Gastroesophageal sphincter (tissue), 4 donors: Measurements from ENCODE around the gene LPCAT4. TPM values are rescaled to one million over a fixed set of nuclear protein-coding genes. Genes with fewer than 3 reads are reported as not detected.
"Not testable (repeated sequence)": the region's sequence is repeated elsewhere in the genome, so short reads cannot be mapped to it uniquely, and the experiment has no call there.

Source experiments
- ATAC-seq: fragments of 150-250 bp; one replicate; pipeline ENCODE4 v1.9.1; 2016; ENCODE audit warnings: mild to moderate bottlenecking, moderate library complexity
- H3K27ac ChIP-seq, 4 donors: fragments of 200-600 bp; sonication (generic) in 3 of 4; 1 replicate in 3 of 4; 2 replicates in 1 of 4; pipeline ENCODE4 v1.5.1; 2016 to 2019
- H3K27me3 ChIP-seq: fragments of 200-600 bp; sonication (generic); one replicate; pipeline ENCODE4 v1.5.1; 2019
- H3K36me3 ChIP-seq, 2 donors: fragments of 200-600 bp; sonication (generic); one replicate each; pipeline ENCODE4 v1.5.1; 2019; ENCODE audit warnings: control low read depth in 1 of 2
- H3K4me1 ChIP-seq, 3 donors: fragments of 200-600 bp; sonication (generic); 1 replicate in 2 of 3; 2 replicates in 1 of 3; pipeline ENCODE4 v1.5.1; 2016 to 2019; ENCODE audit warnings: control low read depth in 2 of 3
- H3K4me3 ChIP-seq, 2 donors: fragments of 200-600 bp; sonication (generic); one replicate each; pipeline ENCODE4 v1.5.1; 2019; ENCODE audit warnings: mild to moderate bottlenecking in 1 of 2, moderate library complexity in 1 of 2
- H3K9me3 ChIP-seq, 3 donors: fragments of 200-600 bp; sonication (generic); one replicate each; pipeline ENCODE4 v1.5.1; 2017 to 2019; ENCODE audit warnings: control low read depth in 2 of 3
- EP300 ChIP-seq: sonication (generic); formaldehyde crosslinking; IDR thresholded peaks from one replicate; pipeline ENCODE4 v1.6.1; 2017; ENCODE audit warnings: antibody characterized with exemption, mild to moderate bottlenecking
- POLR2A ChIP-seq, 2 donors: fragments of 450-650 bp; IDR thresholded peaks; one replicate each; pipeline ENCODE4 v1.6.1; 2017; ENCODE audit warnings: antibody characterized with exemption in 2 of 2, mild to moderate bottlenecking in 2 of 2, moderate library complexity in 1 of 2
- POLR2AphosphoS5 ChIP-seq: sonication (generic); formaldehyde crosslinking; IDR thresholded peaks from one replicate; pipeline ENCODE4 v1.6.1; 2017; ENCODE audit warnings: antibody characterized with exemption
- WGBS, 2 donors: methylation state at CpG; one replicate each; pipeline ENCODE4 v1.1.5; 2018; ENCODE audit warnings: low coverage in 1 of 2; 5-methylcytosine and 5-hydroxymethylcytosine counted together
- total RNA-seq, 4 donors: library from RNA; depleted of rRNA; stranded (reverse); fragments of >200 nt; gene quantifications; one replicate each; pipeline ENCODE4 v1.1.0, GENCODE V29; 2016
- TF ChIP-seq, protein P1 (sequence below), 4 experiments: fragments of 200-600 bp in 2 of 4; fragments of 450-650 bp in 2 of 4; sonication (generic) in 1 of 4; IDR thresholded peaks; one replicate each; pipeline ENCODE4 v1.5.1; 2017 to 2019; ENCODE audit warnings: antibody characterized with exemption in 4 of 4, mild to moderate bottlenecking in 2 of 4, moderate library complexity in 2 of 4

The LPCAT4 gene
- total RNA-seq, 4 donors from 2014 or later = 6.8 to 13.5 (median 10.7) TPM

DNA sequence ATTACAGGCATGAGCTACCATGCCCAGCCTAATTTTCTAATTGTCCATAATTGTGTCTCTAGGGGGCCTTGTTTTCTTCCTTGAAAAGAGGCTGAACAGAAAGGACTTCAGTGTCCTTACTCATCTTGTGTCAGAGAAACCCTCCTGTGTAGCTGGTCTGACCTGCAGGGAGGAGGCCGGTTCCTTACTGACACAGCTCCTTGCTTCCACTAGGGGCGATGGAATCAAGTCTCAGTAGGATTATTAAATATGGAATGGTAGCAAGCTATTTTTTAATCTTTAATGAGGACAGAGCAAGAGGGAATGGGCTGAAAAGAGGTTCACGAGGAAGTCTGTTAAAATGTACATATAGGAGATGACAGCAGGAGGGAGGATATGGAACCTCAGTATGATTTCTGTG is 8.6 kb downstream of the LPCAT4 start:
- Histone ChIP-seq H3K4me3 (no peak overlapping the region), H3K4me1 (no peaks in the 10 kb centered on the region), H3K36me3 (peaks cover 0 to 88% of the 10 kb centered on the region in 2 donors), H3K27me3 (no peaks in the 10 kb centered on the region), H3K9me3 (no peaks in the 10 kb centered on the region), H3K27ac (no peak overlapping the region)
- no peak for ATAC-seq
- TF ChIP-seq, protein P1, sequence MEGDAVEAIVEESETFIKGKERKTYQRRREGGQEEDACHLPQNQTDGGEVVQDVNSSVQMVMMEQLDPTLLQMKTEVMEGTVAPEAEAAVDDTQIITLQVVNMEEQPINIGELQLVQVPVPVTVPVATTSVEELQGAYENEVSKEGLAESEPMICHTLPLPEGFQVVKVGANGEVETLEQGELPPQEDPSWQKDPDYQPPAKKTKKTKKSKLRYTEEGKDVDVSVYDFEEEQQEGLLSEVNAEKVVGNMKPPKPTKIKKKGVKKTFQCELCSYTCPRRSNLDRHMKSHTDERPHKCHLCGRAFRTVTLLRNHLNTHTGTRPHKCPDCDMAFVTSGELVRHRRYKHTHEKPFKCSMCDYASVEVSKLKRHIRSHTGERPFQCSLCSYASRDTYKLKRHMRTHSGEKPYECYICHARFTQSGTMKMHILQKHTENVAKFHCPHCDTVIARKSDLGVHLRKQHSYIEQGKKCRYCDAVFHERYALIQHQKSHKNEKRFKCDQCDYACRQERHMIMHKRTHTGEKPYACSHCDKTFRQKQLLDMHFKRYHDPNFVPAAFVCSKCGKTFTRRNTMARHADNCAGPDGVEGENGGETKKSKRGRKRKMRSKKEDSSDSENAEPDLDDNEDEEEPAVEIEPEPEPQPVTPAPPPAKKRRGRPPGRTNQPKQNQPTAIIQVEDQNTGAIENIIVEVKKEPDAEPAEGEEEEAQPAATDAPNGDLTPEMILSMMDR (IDR thresholded peaks at IDR 0.05) = no peak
- TF ChIP-seq POLR2AphosphoS5 = no peak
- TF ChIP-seq POLR2A (IDR thresholded peaks at IDR 0.05) = no peak
- TF ChIP-seq EP300 = no peak
- 53 to 59% methylated on average over 2 to 3 of the region's 3 CpGs for WGBS, 2 donors

DNA sequence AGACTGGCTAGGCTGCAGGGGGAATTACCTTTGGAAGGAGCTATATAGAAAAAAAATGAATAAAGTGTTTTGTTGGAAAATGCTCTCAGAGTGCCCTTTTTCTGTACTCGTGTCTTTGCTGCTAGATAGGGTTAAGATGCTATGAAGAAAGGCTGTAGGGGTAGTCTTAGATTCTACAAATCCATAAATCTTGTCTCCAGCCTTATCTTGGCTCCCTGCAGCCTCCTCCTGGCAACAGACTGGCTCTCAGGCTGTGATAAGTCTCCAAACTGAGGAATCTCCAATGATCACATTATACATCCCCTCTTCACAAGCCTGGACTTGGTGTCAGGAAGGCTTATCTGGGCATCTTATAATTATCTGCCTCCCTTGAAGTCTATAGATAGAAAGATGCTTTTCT is 9.3 kb downstream of the LPCAT4 start:
- ATAC-seq = no peak
- Histone ChIP-seq H3K27ac (no peak overlapping the region), H3K9me3 (no peaks in the 10 kb centered on the region), H3K36me3 (peaks cover 0 to 80% of the 10 kb centered on the region in 2 donors), H3K27me3 (no peaks in the 10 kb centered on the region), H3K4me1 (no peaks in the 10 kb centered on the region), H3K4me3 (no peak overlapping the region)
- TF ChIP-seq, protein P1 (IDR thresholded peaks at IDR 0.05) = no peak
- TF ChIP-seq EP300 (no peak), POLR2AphosphoS5 (no peak), POLR2A (IDR thresholded peaks at IDR 0.05) (no peak)
- WGBS, 2 donors = 83 to 92% methylated on average over 1 of the region's 1 CpG

- TF ChIP-seq POLR2A (IDR thresholded peaks at IDR 0.05) (no peak), EP300 (no peak), POLR2AphosphoS5 (no peak)
- TF ChIP-seq, protein P1 (IDR thresholded peaks at IDR 0.05) = no peak
- Histone ChIP-seq H3K9me3 (no peaks in the 10 kb centered on the region), H3K27ac (no peak overlapping the region), H3K27me3 (no peaks in the 10 kb centered on the region), H3K4me3 (no peak overlapping the region), H3K36me3 (peaks cover 0 to 60% of the 10 kb centered on the region in 2 donors), H3K4me1 (no peaks in the 10 kb centered on the region)
- no peak for ATAC-seq
- whole genome bisulfite sequencing, 2 donors = 76 to 87% methylated on average over 2 to 4 of the region's 9 CpGs
Measured at GRCh38 chr15:34355241-34355640, 11.8 kb downstream of the LPCAT4 start.

DNA sequence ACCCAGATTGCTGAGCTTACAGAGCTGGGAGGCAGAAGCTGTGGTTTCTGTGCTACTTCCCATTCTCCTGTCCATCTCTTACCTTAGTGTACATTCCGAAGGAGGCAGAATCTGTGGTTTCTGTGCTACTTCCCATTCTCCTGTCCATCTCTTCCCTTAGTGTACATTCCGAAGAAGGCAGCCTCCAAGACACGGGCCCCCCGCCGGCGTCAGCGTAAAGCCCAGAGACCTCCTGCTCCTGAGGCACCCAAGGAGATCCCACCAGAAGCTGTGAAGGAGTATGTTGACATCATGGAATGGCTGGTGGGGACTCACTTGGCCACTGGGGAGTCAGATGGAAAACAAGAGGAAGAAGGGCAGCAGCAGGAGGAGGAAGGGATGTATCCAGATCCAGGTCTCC is 12.7 kb downstream of the LPCAT4 start:
- Histone ChIP-seq H3K27me3 (no peaks in the 10 kb centered on the region), H3K4me3 (no peak overlapping the region), H3K27ac (no peak overlapping the region), H3K36me3 (peaks cover 0 to 50% of the 10 kb centered on the region in 2 donors), H3K9me3 (no peaks in the 10 kb centered on the region), H3K4me1 (no peaks in the 10 kb centered on the region)
- no peak for ATAC-seq
- WGBS, 2 donors = 100% methylated on average over 5 of the region's 7 CpGs; no CpG with 5 or more reads in 1 of the 2 donors
- no peak for TF ChIP-seq EP300

- peaks cover 0 to 43% of the 10 kb centered on the region in 2 donors for H3K36me3 ChIP-seq
- no peaks in the 10 kb centered on the region for H3K4me1 ChIP-seq
- TF ChIP-seq, protein P1 (IDR thresholded peaks at IDR 0.05) = no peak
- TF ChIP-seq POLR2AphosphoS5 = no peak
- TF ChIP-seq EP300 = no peak
- TF ChIP-seq POLR2A (IDR thresholded peaks at IDR 0.05) = no peak
- no peaks in the 10 kb centered on the region for H3K27me3 ChIP-seq
- 40% methylated on average over 1 of the region's 2 CpGs; no CpG with 5 or more reads in 1 of the 2 donors for WGBS, 2 donors
- H3K4me3 ChIP-seq = no peak overlapping the region
- no peak for ATAC-seq
- no peaks in the 10 kb centered on the region for H3K9me3 ChIP-seq
- H3K27ac ChIP-seq = no peak overlapping the region
Measured at GRCh38 chr15:34353627-34354026, 13.4 kb downstream of the LPCAT4 start.

- peaks cover 0 to 37% of the 10 kb centered on the region in 2 donors for H3K36me3 ChIP-seq
- H3K27me3 ChIP-seq, H3K4me3 ChIP-seq, H3K9me3 ChIP-seq, H3K4me1 ChIP-seq, H3K27ac ChIP-seq, ATAC-seq: not testable (repeated sequence)
- 90 to 93% methylated on average over 8 to 9 of the region's 12 CpGs for WGBS, 2 donors
Measured at GRCh38 chr15:34352996-34353395, 14.0 kb downstream of the LPCAT4 start.
